Fibroblast of upper back skin (primary cell): ENCODE results near the gene PRR35.

Source experiments
- DNase-seq: peaks from one replicate; pipeline ENCODE4 v3.0.0-alpha.2; 2013

Gene PRR35

GRCh38 chr16:528111-529011 lies 31.8 kb upstream of the PRR35 start:
- DNase-seq, result peak; percentile 46

GRCh38 chr16:529012-529575 lies 31.1 kb upstream of the PRR35 start:
- no peak for DNase-seq

- DNase-seq, result no peak
These were observed 29.9 kb upstream of the PRR35 start for GRCh38 chr16:530111-530817.

GRCh38 chr16:531494-532125 lies 28.6 kb upstream of the PRR35 start:
- no peak for DNase-seq

- no peak for DNase-seq
These were observed 26.6 kb upstream of the PRR35 start for GRCh38 chr16:533391-534123.

- no peak for DNase-seq
These were observed 26.1 kb upstream of the PRR35 start for GRCh38 chr16:534135-534534.

GRCh38 chr16:534856-535445 lies 25.2 kb upstream of the PRR35 start:
- DNase-seq, result no peak

- peak; percentile 20 for DNase-seq
These were observed 24.5 kb upstream of the PRR35 start for GRCh38 chr16:535446-536405.

GRCh38 chr16:536746-537145 lies 23.4 kb upstream of the PRR35 start:
- DNase-seq, result no peak

- DNase-seq, result no peak
These were observed 22.5 kb upstream of the PRR35 start for GRCh38 chr16:537415-538335.

- DNase-seq, result no peak
These were observed 20.2 kb upstream of the PRR35 start for GRCh38 chr16:539901-540530.

GRCh38 chr16:540645-541340 lies 19.4 kb upstream of the PRR35 start:
- no peak for DNase-seq

- no peak for DNase-seq
These were observed 16.7 kb upstream of the PRR35 start for GRCh38 chr16:543301-544164.

- no peak for DNase-seq
These were observed 15.7 kb upstream of the PRR35 start for GRCh38 chr16:544517-544916.

GRCh38 chr16:546909-547770 lies 13.1 kb upstream of the PRR35 start:
- DNase-seq, result peak; percentile 25

GRCh38 chr16:548586-548985 lies 11.6 kb upstream of the PRR35 start:
- DNase-seq, result no peak
